NCI-H460 (cell line): Measurements from ENCODE around the gene TENM4. TPM values are rescaled to one million over a fixed set of nuclear protein-coding genes. Genes with fewer than 3 reads are reported as not detected.

Experiments used
- DNase-seq: peaks from one replicate; pipeline ENCODE4 v3.0.0-alpha.2; 2016; ENCODE audit warnings: low read depth; ENCODE audit errors: extremely low read depth
- total RNA-seq: library from RNA; depleted of rRNA; stranded (reverse); fragments of >200 nt; shearing (Covaris generic); gene quantifications from 2 replicates; pipeline ENCODE4 v1.2.3, GENCODE V29; 2014

Gene TENM4
- total RNA-seq, 1 experiment from 2014 or later: not detected

DNA sequence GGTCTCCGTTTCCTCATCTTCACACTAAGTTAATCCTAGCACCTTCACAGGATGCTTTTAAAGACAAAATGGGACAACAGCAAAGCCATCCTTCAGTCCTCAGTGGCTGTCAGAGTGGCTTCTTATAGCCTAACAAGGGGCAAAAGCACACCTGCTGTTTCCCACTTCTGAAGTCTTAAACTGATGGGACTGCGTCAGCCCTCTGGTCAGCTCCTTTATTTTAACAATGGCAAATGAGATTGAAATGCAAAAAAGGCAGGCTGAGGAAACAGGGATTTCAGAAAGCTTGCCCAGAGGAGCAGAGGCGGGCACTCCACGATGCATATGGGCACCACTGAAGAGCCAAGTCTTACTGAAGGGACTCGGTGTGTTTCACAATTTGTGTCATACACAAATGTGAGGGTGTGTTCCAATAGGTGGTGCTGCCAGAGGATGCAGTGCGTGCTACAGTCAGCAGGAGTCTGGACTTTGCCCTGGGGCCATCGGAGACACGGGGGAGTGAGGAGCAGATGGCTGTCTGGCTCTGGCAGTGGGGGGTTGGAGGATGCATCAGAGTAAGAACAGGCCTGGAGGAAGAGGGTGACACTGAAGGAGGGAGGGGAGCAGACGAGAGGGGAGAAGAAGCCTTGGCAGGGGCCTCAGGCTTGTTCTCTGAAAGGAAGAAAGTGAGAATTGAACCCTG is 47.3 kb downstream of the TENM4 start:
- no peak for DNase-seq

DNA sequence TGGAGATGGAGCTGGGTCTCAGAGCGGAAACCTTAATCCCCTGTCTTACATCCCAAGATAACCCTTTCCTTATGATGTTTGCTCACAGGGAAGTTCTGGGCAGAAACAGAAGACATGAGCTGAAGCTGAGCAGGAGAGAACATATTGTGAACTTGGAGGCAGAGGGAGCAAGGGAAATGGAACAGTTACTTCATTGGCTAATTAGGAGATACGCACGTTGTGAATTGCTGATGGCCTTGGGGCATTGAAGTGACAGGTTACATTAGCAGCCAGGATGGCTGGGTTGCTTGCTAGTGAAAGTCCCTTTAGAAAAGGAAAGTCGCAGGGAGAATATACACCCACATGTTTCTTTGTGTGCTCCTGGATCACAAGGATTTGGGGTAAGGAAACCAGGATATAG is 48.7 kb downstream of the TENM4 start:
- DNase-seq: no peak

DNA sequence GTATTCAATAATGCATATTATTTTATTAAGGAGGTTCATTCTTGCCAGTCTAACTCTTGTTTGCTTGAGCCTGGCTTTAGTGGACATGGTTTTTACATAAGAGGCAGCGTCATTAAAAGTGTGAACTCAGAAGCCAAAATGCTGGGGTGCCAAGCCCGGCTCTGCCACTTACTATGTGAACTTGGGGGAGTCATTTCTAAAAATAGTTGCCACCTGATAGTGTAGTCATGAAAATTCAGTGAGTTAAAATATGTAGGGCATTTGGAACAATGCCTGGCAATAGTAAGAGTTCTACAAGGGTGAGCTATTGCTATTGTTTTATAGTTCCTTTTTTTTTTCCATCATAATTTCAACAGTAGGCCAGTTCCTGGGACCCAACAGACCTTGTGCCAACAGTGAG is 49.9 kb downstream of the TENM4 start:
- no peak for DNase-seq

DNA sequence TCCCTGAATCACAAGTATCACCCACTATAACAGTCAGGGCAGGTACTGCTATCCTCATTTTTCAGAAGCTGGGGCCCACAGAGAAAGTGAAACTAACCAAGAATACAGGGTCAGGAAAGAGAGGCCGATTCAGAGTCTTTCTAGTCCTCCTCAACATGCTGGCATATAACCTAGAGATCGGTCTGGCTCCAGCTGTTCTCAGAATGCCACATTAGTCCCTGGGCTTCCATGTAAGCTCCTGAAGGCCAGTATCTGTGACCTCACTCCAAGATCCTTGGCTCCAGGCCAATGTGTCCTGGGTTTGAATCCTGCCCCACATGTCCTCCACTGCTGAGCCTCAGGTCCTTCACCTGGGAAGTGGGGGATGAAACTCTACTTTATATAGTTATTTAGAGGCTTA is 50.4 kb downstream of the TENM4 start:
- DNase-seq: no peak

DNA sequence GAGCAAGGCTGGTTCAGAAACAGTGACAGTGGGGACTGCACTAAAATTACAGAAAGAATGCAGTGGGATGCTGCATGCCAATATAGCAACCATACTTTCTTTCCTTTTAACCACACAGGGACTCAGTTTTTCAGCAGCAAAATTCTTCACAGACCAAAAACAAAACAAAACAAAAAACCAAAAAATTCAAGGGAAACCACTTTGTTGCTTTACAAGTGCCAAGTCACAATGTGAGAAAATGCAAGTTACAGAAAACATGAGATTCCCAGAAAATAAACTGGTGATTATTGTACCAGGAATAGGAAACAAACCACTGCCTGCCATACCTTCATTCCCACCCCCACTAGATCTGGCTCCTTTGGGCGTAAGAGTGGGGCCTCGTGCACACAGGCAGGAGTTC is 52.6 kb downstream of the TENM4 start:
- no peak for DNase-seq

DNA sequence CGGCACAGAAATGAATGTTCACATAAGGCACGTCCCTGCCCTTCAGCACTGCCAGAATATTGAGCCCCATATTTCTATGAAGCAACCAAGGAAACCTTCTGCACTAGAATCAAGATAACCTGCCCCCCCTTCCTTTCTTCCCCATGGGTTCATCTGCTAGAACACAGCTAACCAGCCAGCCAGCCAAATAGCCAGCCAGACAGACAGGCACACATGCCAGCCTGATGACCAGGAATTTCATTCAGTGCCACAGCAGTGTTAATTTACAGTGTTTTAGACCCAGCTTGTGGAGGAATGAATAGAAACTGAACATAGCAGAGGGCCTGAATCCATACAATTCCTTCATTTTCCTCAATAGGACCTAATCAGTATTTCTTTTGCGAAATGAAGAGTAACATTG is 57.0 kb downstream of the TENM4 start:
- no peak for DNase-seq

DNA sequence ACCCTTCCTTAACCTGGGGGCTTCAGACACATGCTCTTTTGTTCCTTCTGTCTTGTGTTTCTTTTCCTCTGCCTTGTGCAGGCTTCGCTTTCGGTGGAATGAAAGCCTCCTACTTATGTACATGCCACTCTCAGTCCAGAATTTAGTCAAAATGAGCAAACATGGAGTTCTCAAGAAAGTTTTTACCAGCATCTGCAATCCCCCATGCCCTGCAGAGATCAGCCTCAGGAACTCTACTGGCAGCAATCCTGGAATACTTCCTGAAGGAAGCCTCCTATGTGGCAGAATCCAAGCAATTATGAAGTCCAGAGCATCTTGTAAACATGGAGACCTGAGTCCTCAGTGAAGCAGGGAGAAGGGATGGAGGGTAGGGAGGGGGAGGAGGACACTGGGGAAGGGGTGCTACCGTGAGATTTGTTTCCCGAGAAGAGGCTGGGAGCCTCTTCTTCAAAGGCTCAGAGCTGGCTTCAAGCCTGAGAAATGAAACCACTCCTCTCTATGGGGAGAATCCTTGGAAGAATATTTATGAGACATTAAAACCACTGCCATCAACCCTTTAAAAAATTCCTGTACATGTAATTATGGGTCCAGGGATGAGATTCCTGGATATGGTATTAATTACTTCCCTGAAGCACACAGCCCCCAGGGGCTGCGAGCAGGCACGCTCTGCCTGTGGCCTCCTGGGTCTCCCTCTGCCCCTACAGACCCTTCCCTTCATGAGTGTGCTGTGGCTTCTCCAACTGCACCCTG is 58.4 kb downstream of the TENM4 start:
- no peak for DNase-seq

DNA sequence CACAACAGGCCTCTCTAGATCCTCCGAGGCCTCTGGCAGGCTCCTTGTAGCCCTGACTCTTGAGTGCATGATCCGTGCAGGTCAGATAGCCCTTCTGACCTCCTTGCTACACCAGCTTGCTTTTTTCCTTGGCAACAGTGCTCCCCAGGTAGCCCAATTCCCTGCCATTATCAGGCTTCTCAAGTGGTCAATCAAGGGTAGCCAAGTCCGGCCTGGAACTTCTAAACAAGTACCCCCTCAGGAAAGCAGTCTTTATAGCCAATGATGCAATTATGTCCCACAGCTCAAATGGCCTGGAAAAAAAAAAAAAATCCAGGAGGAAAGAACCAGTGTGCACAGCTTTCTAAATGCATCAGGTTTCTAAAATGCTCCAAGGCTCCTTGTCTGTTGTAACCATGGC is 59.8 kb downstream of the TENM4 start:
- DNase-seq: no peak

DNA sequence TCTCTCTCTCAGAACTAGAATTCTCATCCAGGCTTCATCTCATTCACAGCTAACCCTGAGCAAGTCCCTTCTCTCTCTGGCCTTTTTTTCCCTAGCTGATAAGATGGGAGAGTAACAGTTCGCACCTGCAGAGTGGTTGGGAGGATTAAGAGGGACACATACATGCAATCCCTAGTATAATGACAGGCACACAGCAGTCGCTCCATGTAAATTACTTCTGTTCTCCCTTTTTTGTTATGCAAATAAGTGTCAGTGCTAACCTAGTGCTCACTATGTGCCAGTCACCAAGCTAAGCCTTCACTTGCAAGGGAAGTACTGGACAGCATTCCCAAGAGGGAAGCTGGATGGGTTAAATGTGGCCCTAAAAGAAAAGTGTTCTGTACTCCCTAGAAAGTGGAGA is 63.4 kb downstream of the TENM4 start:
- no peak for DNase-seq

DNA sequence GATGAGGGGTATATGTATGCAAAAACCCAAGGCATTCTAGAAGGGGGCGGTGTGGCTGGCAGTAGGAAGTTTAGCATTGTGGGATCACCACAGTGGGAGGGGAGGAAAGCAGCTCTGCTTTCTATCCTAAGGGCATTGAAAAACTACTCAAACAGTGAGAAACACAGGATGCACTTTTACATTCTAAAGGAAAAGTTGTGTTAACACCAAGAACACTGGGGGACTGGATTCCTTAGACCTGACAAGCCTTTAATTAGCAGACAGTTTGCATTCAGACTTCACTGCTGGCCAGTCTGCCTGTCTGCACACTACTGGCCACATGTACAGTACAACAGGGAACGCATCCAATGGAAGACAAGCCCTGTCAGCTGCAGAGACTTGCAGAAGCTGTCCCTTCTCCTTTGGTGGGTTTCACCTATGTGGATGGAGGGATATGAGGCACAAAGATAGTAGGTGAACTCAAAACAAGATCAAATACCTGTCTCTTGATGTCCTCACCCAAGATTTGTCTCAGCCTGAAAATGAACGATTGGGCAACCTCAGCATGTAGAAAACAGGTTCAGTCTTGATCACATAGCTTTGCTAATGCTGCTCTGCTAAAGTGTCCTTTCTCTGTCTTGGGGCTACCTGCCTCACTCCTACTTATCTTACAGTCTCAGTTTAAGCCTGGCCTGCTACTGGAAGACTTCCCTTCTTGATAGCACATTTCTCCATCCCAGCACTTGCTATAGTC is 64.8 kb downstream of the TENM4 start:
- DNase-seq: no peak

DNA sequence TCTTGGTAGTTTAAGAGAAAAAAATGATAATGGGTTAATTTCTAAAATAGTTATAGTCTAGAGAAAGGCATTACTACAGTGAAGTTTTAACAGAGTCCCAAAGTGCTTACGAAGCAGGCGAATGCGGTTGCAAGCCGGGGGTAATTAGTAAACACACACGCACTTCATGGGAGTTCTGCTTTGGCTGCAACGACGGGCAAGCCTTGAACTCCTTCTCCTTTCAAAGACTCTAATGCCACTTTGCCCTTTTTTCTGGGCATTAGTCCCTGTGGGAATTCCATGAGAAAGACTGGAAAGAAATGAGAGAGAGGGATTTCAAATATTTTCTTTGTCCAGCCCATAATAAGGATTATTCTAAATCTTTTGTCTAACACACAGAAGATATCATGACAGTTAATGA is 66.1 kb downstream of the TENM4 start:
- no peak for DNase-seq

DNA sequence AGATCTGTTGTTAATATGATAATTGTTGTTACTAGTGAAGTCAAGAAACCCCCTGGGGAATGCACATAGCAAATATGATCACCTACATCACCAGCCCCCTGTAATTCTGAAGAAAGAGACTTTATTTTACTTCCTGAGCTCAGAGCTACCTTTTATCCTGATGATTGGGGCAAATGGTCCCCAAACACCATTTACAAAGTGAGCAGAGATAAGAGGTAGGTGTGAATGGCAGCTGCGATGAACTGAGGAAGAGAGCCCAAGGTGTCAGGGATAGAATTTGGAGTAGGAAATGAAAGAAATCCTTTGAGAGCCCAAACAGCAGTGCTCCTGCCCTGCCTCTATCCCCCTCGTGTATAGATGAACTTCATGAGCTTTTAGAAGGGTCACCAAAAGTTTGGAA is 69.1 kb downstream of the TENM4 start:
- no peak for DNase-seq

DNA sequence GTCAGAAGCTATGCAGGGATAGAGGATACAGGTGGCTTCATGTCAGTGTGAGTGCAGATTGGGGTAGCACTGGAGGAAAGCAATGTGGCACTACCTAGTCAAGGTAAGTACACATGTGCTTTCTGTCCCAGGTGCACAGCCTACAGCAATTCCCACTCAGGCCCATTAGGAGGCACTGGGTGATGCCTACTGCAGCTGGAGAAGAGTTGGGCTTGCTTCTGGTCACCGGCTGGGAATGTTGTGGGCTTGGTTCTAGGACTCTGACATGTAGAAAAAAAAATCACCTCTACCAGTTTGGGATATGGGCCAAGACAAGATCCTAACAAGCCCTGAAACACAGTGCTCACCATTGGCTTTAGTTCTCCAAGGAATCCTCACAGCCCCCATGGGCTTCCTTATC is 69.7 kb downstream of the TENM4 start:
- DNase-seq: no peak

DNA sequence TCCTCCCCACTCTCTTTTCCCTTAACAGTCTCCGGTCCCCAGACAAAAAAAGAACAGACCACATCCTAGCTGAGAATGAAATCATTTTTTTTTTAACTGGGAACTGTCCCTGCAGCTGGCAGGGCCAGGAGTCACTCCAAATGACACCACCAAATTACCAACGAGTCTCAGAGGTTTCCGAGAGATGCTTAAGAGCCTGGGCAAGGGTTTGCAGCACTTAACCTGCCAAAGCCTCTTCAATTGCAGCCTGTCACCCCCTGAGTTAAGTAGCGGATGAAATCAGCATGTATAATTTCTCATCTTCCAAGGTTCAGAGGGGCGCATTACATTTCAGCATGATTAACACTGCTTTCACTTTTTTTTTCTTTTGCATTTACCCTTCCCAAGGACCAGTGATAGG is 71.8 kb downstream of the TENM4 start:
- no peak for DNase-seq

DNA sequence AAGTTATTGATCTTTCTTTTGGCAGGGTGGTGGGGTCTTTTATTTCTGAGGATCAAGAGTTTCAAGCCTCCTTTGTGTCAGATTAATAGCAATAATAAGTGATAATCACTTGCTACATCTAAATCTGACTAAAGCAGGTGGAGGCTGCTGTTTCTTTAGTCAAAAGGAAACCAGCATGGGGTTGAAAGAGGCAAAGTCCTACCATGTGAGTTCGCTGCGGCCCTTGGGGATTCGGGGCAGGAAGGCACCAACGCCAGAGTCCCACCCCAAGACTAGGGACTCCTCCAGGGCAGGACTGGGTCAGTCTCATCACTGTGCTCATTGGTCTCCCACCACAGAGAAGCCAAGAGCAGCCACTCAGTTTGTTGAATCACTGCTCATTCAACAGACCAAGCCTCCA is 73.0 kb downstream of the TENM4 start:
- DNase-seq: no peak

DNA sequence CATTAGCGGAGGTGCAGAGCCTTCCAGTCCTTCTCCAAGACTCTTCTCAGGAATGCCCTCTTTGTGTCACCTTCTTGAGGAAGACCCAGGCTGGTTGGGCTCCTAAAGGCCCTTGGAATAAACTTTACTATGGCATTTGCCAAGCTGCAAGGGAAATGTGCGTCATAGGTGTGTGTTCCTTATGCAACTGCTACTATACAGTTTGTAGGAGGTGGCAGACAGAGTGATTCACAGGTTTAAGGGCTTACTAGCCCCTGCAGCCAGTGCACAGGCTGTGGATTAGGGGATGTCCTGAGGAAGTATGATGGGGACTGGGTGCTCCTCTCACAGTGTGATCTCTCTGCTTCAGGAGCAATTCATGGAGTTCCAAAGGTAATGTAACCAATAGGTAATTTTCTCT is 74.6 kb downstream of the TENM4 start:
- DNase-seq: no peak

DNA sequence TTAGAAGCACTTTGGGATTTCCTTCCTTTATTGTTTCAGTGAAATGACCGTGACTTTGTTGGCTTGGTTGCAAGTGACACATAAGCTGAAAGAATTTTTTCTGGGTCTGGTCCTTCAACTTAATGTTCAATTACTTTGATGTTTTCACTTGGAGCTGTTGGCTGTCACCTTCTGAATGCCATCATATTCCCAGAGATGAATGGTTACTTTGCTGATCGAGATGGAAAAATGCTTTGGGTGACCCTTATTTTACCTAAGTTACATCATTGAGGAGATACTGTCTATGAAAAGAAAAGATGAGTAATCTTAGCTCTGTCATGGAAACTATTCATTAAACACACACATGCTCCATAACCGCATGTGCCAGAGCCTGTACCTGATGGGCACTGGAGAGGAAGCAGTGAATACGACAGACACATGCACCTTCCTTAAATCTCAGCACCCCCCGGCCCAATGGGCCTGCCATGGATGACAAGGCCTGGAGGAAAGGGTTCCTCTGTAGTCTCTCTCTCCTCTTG is 76.9 kb downstream of the TENM4 start:
- DNase-seq: no peak

DNA sequence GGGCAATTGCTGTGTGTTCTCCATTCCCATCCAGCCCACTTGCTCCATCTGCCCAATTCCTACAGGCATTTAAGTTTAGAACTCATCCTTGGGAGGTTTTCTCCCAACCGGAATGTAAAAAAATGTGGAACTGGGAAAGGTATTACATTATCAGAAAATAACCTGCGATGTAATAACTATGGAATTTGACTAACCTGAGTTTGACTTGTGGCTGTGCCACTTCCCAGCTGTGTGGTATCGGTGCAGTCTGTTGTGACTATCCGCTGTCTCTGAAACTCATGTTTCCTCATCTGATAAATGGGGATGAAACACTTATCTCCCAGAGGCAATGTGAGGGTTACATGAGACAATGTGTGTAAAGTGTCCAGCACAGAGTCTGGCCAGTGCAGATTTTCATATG is 77.6 kb downstream of the TENM4 start:
- no peak for DNase-seq

DNA sequence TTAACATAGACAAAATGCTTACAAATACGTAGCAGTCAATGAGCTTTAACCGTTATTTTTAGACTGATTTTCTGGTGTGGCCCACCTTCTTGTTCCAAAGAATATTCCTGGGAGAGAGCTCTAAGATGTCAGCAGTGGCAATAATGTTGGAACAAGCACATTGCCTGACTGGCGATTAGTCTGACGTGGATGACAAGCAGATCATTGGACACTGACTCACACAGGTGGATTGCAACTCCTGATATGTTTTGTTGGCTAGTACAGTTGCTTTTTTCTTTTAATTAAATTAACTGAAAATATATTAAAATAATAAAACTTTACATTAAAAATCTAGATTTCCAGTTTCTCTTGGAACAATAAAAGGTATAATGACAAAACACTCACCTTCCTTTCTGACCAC is 78.0 kb downstream of the TENM4 start:
- DNase-seq: no peak

DNA sequence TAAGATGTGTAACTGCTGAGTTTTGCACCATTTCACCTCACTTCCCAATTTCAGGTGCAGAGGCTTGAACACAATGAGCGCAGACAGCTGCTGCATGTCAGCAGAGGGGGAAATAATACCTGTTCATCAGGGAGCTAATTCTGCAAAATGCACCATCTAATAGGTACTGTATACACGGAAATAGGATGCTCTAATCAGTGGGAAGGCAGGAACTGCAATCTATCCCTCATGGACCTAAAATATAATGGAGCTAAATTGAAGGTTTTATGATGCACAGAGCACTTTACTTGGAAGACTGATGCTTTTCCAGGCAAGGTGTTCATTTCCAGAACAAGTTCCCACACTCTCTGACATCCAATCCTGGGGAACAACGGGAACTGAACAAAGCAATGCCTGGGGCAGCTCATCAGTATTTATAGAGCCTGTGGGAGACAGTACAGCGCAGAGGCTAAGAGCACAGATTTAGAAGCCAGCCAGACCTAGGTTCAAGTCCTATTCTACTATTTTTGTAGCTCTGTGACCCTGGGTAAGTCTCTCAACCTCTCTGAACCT is 78.5 kb downstream of the TENM4 start:
- DNase-seq: no peak

DNA sequence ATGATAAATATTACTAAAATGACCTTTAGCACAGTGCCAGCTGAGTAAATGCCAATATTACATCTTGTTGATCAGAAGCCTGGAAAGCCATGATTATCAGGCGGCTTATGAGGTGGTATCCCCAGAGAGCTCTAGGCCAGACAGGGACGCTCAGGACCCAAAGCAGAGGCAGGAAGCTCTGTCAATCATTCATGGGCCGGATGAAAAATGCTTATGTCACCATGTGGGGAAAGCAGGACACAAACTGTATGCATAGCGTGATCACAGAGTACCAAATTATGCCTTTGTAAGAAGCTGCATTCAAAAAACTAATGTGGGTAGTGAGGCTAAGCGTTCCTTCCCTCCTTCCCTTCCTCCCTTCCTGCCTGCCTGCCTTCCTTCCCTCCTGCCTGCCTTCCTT is 82.6 kb downstream of the TENM4 start:
- DNase-seq: no peak
